A673 (cell line): ENCODE results near the gene IFITM5.

Experiments used
- CTCF ChIP-seq: fragments of 300-800, 200-600 bp; sonication (generic); conservative IDR thresholded peaks from 2 replicates; pipeline ENCODE4 v1.5.1; 2017; ENCODE audit warnings: low read depth, mild to moderate bottlenecking, antibody characterized with exemption, low read length, moderate library complexity, mixed read lengths
- EZH2 ChIP-seq: fragments of 200-600 bp; sonication (generic); IDR thresholded peaks from 2 replicates; pipeline ENCODE4 v1.6.1; 2017; ENCODE audit warnings: borderline replicate concordance, low read depth, mild to moderate bottlenecking, mixed read lengths, antibody characterized with exemption, low read length; ENCODE audit not compliant: poor library complexity, severe bottlenecking

GRCh38 chr11:316031-316701 is 16.8 kb upstream of the IFITM5 start:
- TF ChIP-seq EZH2 (no peak), CTCF (no peak)
